Naive B cell (primary cell): ENCODE data around the gene SLC38A2. TPM values are rescaled to one million over a fixed set of nuclear protein-coding genes. Genes with fewer than 3 reads are reported as not detected.
"Not testable (repeated sequence)": the region's sequence is repeated elsewhere in the genome, so short reads cannot be mapped to it uniquely, and the experiment has no call there.

Experiments used
- ATAC-seq, 2 donors: fragments of 150-1000 bp; cut with Tn5 transposase; 2 replicates each; pipeline ENCODE4 v1.10.0; 2021; ENCODE audit warnings: low read depth in 2 of 2, mild to moderate bottlenecking in 2 of 2, moderate library complexity in 2 of 2
- DNase-seq: peaks from one replicate; pipeline ENCODE4 v3.0.0; 2022
- H3K27ac Mint-ChIP-seq, 6 donors: one replicate each; pipeline ENCODE4 v1.8.0; 2020 to 2022; ENCODE audit warnings: mild to moderate bottlenecking in 6 of 6, mixed read lengths in 6 of 6, moderate library complexity in 5 of 6, inconsistent platforms in 2 of 6
- H3K27me3 Mint-ChIP-seq, 3 donors: one replicate each; pipeline ENCODE4 v1.8.0; 2021 to 2022; ENCODE audit warnings: mixed read lengths in 3 of 3, mild to moderate bottlenecking in 1 of 3
- H3K36me3 Mint-ChIP-seq, 2 donors: one replicate each; pipeline ENCODE4 v1.8.0; 2020 to 2022; ENCODE audit warnings: mixed read lengths in 2 of 2, inconsistent platforms in 1 of 2, mild to moderate bottlenecking in 1 of 2
- H3K4me1 Mint-ChIP-seq, 3 donors: one replicate each; pipeline ENCODE4 v1.8.0; 2020 to 2022; ENCODE audit warnings: mixed read lengths in 3 of 3, inconsistent platforms in 1 of 3, mild to moderate bottlenecking in 1 of 3, moderate library complexity in 1 of 3
- H3K4me3 Mint-ChIP-seq, 8 donors: one replicate each; pipeline ENCODE4 v1.8.0; 2020 to 2022; ENCODE audit warnings: mild to moderate bottlenecking in 8 of 8, mixed read lengths in 8 of 8, moderate library complexity in 8 of 8, inconsistent platforms in 2 of 8
- H3K9me3 Mint-ChIP-seq, 7 donors: one replicate each; pipeline ENCODE4 v1.8.0; 2020 to 2022; ENCODE audit warnings: mixed read lengths in 7 of 7, mild to moderate bottlenecking in 5 of 7, inconsistent platforms in 2 of 7, moderate library complexity in 1 of 7
- polyA plus RNA-seq, 6 donors: library from polyadenylated mRNA; unstranded; fragments of 300-500 nt; fragmentation: Illumina TruSeq; gene quantifications; one replicate each; pipeline ENCODE4 v1.2.3, GENCODE V29; 2021; ENCODE audit warnings: low read depth in 6 of 6

Gene SLC38A2
- polyA plus RNA-seq, 6 donors from 2014 or later: 48.8 to 96.3 (median 63.1) TPM

GRCh38 chr12:46343118-46343852, 29.3 kb downstream of the SLC38A2 start:
- ATAC-seq: no peak
- no peak for DNase-seq
- peaks cover 0 to 6% (median 0%) of the 10 kb centered on the region in 3 donors for H3K27me3 Mint-ChIP-seq
- H3K27ac Mint-ChIP-seq: peak overlapping the region in 4 of 6 donors; percentile 11 to 55 (median 44)
- H3K36me3 Mint-ChIP-seq: no peaks in the 10 kb centered on the region
- H3K9me3 Mint-ChIP-seq: peaks cover 0 to 5% (median 0%) of the 10 kb centered on the region in 7 donors
- peaks cover 0 to 6% (median 2%) of the 10 kb centered on the region in 3 donors for H3K4me1 Mint-ChIP-seq
- no peak overlapping the region for H3K4me3 Mint-ChIP-seq

- peaks cover 0 to 6% (median 2%) of the 10 kb centered on the region in 3 donors for H3K4me1 Mint-ChIP-seq
- H3K4me3 Mint-ChIP-seq: no peak overlapping the region
- no peaks in the 10 kb centered on the region for H3K36me3 Mint-ChIP-seq
- peak; percentile 48 to 66 for ATAC-seq
- peak; percentile 33 for DNase-seq
- H3K27ac Mint-ChIP-seq: peak overlapping the region in 2 of 6 donors; percentile 14 to 34
- peaks cover 0 to 5% (median 0%) of the 10 kb centered on the region in 7 donors for H3K9me3 Mint-ChIP-seq
- H3K27me3 Mint-ChIP-seq: peaks cover 0 to 6% (median 0%) of the 10 kb centered on the region in 3 donors
Measured at GRCh38 chr12:46342562-46343033, 30.0 kb downstream of the SLC38A2 start.

- ATAC-seq: no peak
- H3K9me3 Mint-ChIP-seq: peaks cover 0 to 10% (median 0%) of the 10 kb centered on the region in 7 donors
- no peak overlapping the region for H3K27ac Mint-ChIP-seq
- H3K36me3 Mint-ChIP-seq: no peaks in the 10 kb centered on the region
- H3K4me3 Mint-ChIP-seq: no peak overlapping the region
- peaks cover 0 to 6% (median 0%) of the 10 kb centered on the region in 3 donors for H3K27me3 Mint-ChIP-seq
- DNase-seq: no peak
- H3K4me1 Mint-ChIP-seq: peaks cover 0 to 6% (median 2%) of the 10 kb centered on the region in 3 donors
Measured at GRCh38 chr12:46339051-46339450, 33.5 kb downstream of the SLC38A2 start.

GRCh38 chr12:46332260-46332659, 40.3 kb downstream of the SLC38A2 start:
- DNase-seq (no peak), ATAC-seq (no peak)
- H3K27ac Mint-ChIP-seq: no peak overlapping the region
- peaks cover 0 to 15% of the 10 kb centered on the region in 2 donors for H3K36me3 Mint-ChIP-seq
- H3K4me1 Mint-ChIP-seq: no peaks in the 10 kb centered on the region
- H3K27me3 Mint-ChIP-seq: no peaks in the 10 kb centered on the region
- H3K4me3 Mint-ChIP-seq: no peak overlapping the region
- H3K9me3 Mint-ChIP-seq: peaks cover 13 to 38% (median 16%) of the 10 kb centered on the region in 7 donors

- not testable (repeated sequence) for DNase-seq, H3K27me3 Mint-ChIP-seq, H3K27ac Mint-ChIP-seq, H3K4me3 Mint-ChIP-seq, H3K4me1 Mint-ChIP-seq, ATAC-seq
- Mint-ChIP-seq H3K36me3 (peaks cover 0 to 12% of the 10 kb centered on the region in 2 donors), H3K9me3 (peaks cover 9 to 27% (median 11%) of the 10 kb centered on the region in 7 donors)
Measured at GRCh38 chr12:46325075-46325474, 47.5 kb downstream of the SLC38A2 start.

- DNase-seq (no peak), ATAC-seq (no peak)
- Mint-ChIP-seq H3K27ac (no peak overlapping the region), H3K27me3 (no peaks in the 10 kb centered on the region), H3K4me3 (no peak overlapping the region), H3K9me3 (peaks cover 0 to 9% (median 6%) of the 10 kb centered on the region in 7 donors), H3K36me3 (peaks cover 5 to 6% of the 10 kb centered on the region in 2 donors), H3K4me1 (no peaks in the 10 kb centered on the region)
Measured at GRCh38 chr12:46320731-46321130, 51.8 kb downstream of the SLC38A2 start.

- Mint-ChIP-seq H3K4me3 (no peak overlapping the region), H3K27me3 (no peaks in the 10 kb centered on the region), H3K27ac (peak overlapping the region in 1 of 6 donors; percentile 9), H3K36me3 (peaks cover 8 to 15% of the 10 kb centered on the region in 2 donors), H3K9me3 (peaks cover 0 to 13% (median 8%) of the 10 kb centered on the region in 7 donors), H3K4me1 (no peaks in the 10 kb centered on the region)
- DNase-seq: no peak
- ATAC-seq: no peak
Measured at GRCh38 chr12:46318037-46318436, 54.5 kb downstream of the SLC38A2 start.

Other genes starting within 250 kb of the SLC38A2 start
- gene SLC38A1, start 103.7 kb downstream of the SLC38A2 start, polyA plus RNA-seq: 100 to 1,000 TPM; 282 to 432 (median 343) TPM